Psoas muscle (tissue), 8 donors: ENCODE results near the gene TJAP1. TPM values are rescaled to one million over a fixed set of nuclear protein-coding genes. Genes with fewer than 3 reads are reported as not detected.

ENCODE experiments used
- ATAC-seq, 4 donors: fragments of 200-7000 bp; cut with Tn5 transposase; one replicate each; pipeline ENCODE4 v1.9.1; 2020; ENCODE audit warnings: moderate library complexity in 3 of 4, mild to moderate bottlenecking in 2 of 4
- DNase-seq, 2 donors: peaks; one replicate each; pipeline ENCODE4 v3.0.0-alpha.2; 2020
- H3K27ac ChIP-seq: fragments of 200-600 bp; one replicate; pipeline ENCODE4 v1.8.0; 2022
- H3K27me3 ChIP-seq, 3 donors: fragments of 200-600 bp in 1 of 3; one replicate each; pipeline versions ENCODE4 v1.6.1 to v1.8.0; 2013 to 2022; ENCODE audit warnings: low read length in 2 of 3, mild to moderate bottlenecking in 2 of 3, moderate library complexity in 1 of 3; ENCODE audit not compliant: insufficient read depth in 3 of 3
- H3K36me3 ChIP-seq, 2 donors: fragments of 200-600 bp in 1 of 2; one replicate each; pipeline versions ENCODE4 v1.6.1 to v1.8.0; 2013 to 2022; ENCODE audit warnings: low read depth in 1 of 2, mild to moderate bottlenecking in 1 of 2, moderate library complexity in 1 of 2; ENCODE audit not compliant: insufficient read depth in 1 of 2
- H3K4me1 ChIP-seq: fragments of 200-600 bp; one replicate; pipeline ENCODE4 v1.8.0; 2022
- H3K4me3 ChIP-seq: fragments of 200-600 bp; one replicate; pipeline ENCODE4 v1.8.0; 2022; ENCODE audit warnings: mild to moderate bottlenecking
- H3K9me3 ChIP-seq: fragments of 200-600 bp; one replicate; pipeline ENCODE4 v1.8.0; 2022
- CTCF ChIP-seq: fragments of 200-600 bp; IDR thresholded peaks from one replicate; pipeline ENCODE4 v1.8.0; 2022; ENCODE audit warnings: antibody characterized with exemption
- WGBS, 3 donors: extraction: QIAGEN DNeasy Blood & Tissue Kit; methylation state at CpG; one replicate each; pipeline versions ENCODE4 v1.1.6 to v1.1.7; 2013; 5-methylcytosine and 5-hydroxymethylcytosine counted together
- intact Hi-C, 2 donors: fragments of 100-400 bp; cut with DNase I; formaldehyde crosslinking; loops; one replicate each; pipeline versions ENCODE4 v1.11.0 to v1.14.2; 2022
- polyA plus RNA-seq, 3 donors: library from polyadenylated mRNA; stranded (reverse); fragments of 200-250 nt; gene quantifications; one replicate each; pipeline ENCODE4 v1.2.3, GENCODE V29; 2013
- total RNA-seq, 4 donors: library from RNA; stranded (reverse); fragmentation: NEBNext Ultra II Directional in 2 of 4; extraction: Animal tissue kit (Norgen Biotek cat#: 25700) in 2 of 4; gene quantifications; one replicate each; pipeline versions ENCODE4 v1.2.1 to v1.2.4, GENCODE V29; 2021 to 2023
- donor health status: healthy with polysubstance abuse.
- donor health status: DM: no; HTN: no; CAD: no; lungs with moderate emphysema.
- donor health status: Bipolar disorder and iron deficiency.
- donor health status: healthy.
- donor health status: DM: yes; HTN: yes; CAD: no.
- donor health status: DM: no; HTN: no; CAD: no.
- donor health status: DM: no; HTN: no; CAD: no.
- donor health status: DM: yes; HTN: yes; CAD: no.

The TJAP1 gene
- total and polyA plus RNA-seq, 7 donors = 18.0 to 39.9 (median 35.2) TPM

- WGBS, 3 donors = 90 to 96% (median 91%) methylated on average over 8 of the region's 8 CpGs
- no peak for DNase-seq
- TF ChIP-seq CTCF = no peak
- Histone ChIP-seq H3K9me3 (no peaks in the 10 kb centered on the region), H3K27me3 (no peaks in the 10 kb centered on the region), H3K27ac (no peak overlapping the region), H3K4me3 (no peak overlapping the region), H3K36me3 (peaks cover 3 to 96% of the 10 kb centered on the region in 2 donors), H3K4me1 (no peaks in the 10 kb centered on the region)
- ATAC-seq = no peak
- intact Hi-C loops = no loop called here
Measured at GRCh38 chr6:43541774-43542471, 64.6 kb downstream of the TJAP1 start.

GRCh38 chr6:43544461-43544860, 67.1 kb downstream of the TJAP1 start:
- no peak for ATAC-seq
- no peak for DNase-seq
- 52 to 72% (median 54%) methylated on average over 4 of the region's 4 CpGs for WGBS, 3 donors
- Histone ChIP-seq H3K27ac (no peak overlapping the region), H3K36me3 (peaks cover 12 to 99% of the 10 kb centered on the region in 2 donors), H3K4me1 (no peaks in the 10 kb centered on the region), H3K9me3 (no peaks in the 10 kb centered on the region), H3K4me3 (no peak overlapping the region), H3K27me3 (no peaks in the 10 kb centered on the region)
- TF ChIP-seq CTCF = no peak
- intact Hi-C loops = no loop called here

GRCh38 chr6:43547222-43547621, 69.9 kb downstream of the TJAP1 start:
- 83 to 92% (median 86%) methylated on average over 3 of the region's 3 CpGs for WGBS, 3 donors
- Histone ChIP-seq H3K4me3 (no peak overlapping the region), H3K27me3 (no peaks in the 10 kb centered on the region), H3K4me1 (no peaks in the 10 kb centered on the region), H3K36me3 (peaks cover 26 to 100% of the 10 kb centered on the region in 2 donors), H3K27ac (no peak overlapping the region), H3K9me3 (no peaks in the 10 kb centered on the region)
- ATAC-seq (no peak), DNase-seq (no peak)
- TF ChIP-seq CTCF = no peak
- intact Hi-C loops = loop anchor here in 1 of 2 donors (2.0 kb wide), 1 partner anchor 40 kb away; no protein-coding TSS in a partner anchor

Other genes starting within 250 kb of the TJAP1 start
- 10 to 100 TPM; 20.7 to 61.9 (median 37.2) TPM for gene DNPH1, start 248.1 kb upstream of the TJAP1 start, total RNA-seq
- 10 to 100 TPM; 52.5 to 83.6 (median 55.9) TPM for gene DNPH1, start 248.1 kb upstream of the TJAP1 start, polyA plus RNA-seq
- not detected for gene TTBK1, start 234.1 kb upstream of the TJAP1 start, total RNA-seq
- under 1 TPM in 2 of 3 donors, not detected in 1; 0.01 to 0.03 TPM for gene TTBK1, start 234.1 kb upstream of the TJAP1 start, polyA plus RNA-seq
- not detected for gene SLC22A7, start 179.3 kb upstream of the TJAP1 start, total RNA-seq
- not detected for gene SLC22A7, start 179.3 kb upstream of the TJAP1 start, polyA plus RNA-seq
- gene CRIP3, start 168.7 kb upstream of the TJAP1 start, total RNA-seq = under 1 TPM in 1 of 4 donors, not detected in 3; 0.47 TPM
- under 1 TPM; 0.05 to 0.15 (median 0.09) TPM for gene CRIP3, start 168.7 kb upstream of the TJAP1 start, polyA plus RNA-seq
- 10 to 100 TPM in 1 of 4 donors, 1 to 10 TPM in 3; 7.7 to 14.3 (median 9.5) TPM for gene ZNF318, start 107.9 kb upstream of the TJAP1 start, total RNA-seq
- 10 to 100 TPM in 1 of 3 donors, 1 to 10 TPM in 2; 3.4 to 12.4 (median 4.5) TPM for gene ZNF318, start 107.9 kb upstream of the TJAP1 start, polyA plus RNA-seq
- 10 to 100 TPM in 2 of 4 donors, 1 to 10 TPM in 2; 7.8 to 11.0 (median 9.9) TPM for gene ABCC10, start 50.0 kb upstream of the TJAP1 start, total RNA-seq
- 1 to 10 TPM; 8.9 to 9.9 (median 8.9) TPM for gene ABCC10, start 50.0 kb upstream of the TJAP1 start, polyA plus RNA-seq
- under 1 TPM in 1 of 4 donors, not detected in 3; 0.56 TPM for gene DLK2, start 22.0 kb upstream of the TJAP1 start, total RNA-seq
- gene DLK2, start 22.0 kb upstream of the TJAP1 start, polyA plus RNA-seq = under 1 TPM; 0.04 to 0.90 (median 0.10) TPM
- under 1 TPM in 1 of 4 donors, not detected in 3; 0.20 TPM for gene LRRC73, start 32.8 kb downstream of the TJAP1 start, total RNA-seq
- under 1 TPM; 0.10 to 0.29 (median 0.26) TPM for gene LRRC73, start 32.8 kb downstream of the TJAP1 start, polyA plus RNA-seq
- gene YIPF3, start 39.4 kb downstream of the TJAP1 start, total RNA-seq = 10 to 100 TPM; 57.9 to 71.4 (median 63.0) TPM
- 10 to 100 TPM; 57.7 to 91.5 (median 71.8) TPM for gene YIPF3, start 39.4 kb downstream of the TJAP1 start, polyA plus RNA-seq
- 10 to 100 TPM; 17.5 to 27.8 (median 24.1) TPM for gene POLR1C, start 39.5 kb downstream of the TJAP1 start, total RNA-seq
- 10 to 100 TPM; 23.4 to 64.5 (median 43.2) TPM for gene POLR1C, start 39.5 kb downstream of the TJAP1 start, polyA plus RNA-seq
- gene XPO5, start 98.5 kb downstream of the TJAP1 start, total RNA-seq = 10 to 100 TPM; 17.5 to 40.1 (median 20.1) TPM
- gene XPO5, start 98.5 kb downstream of the TJAP1 start, polyA plus RNA-seq = 10 to 100 TPM; 12.3 to 21.7 (median 12.8) TPM
- 1 to 10 TPM; 3.6 to 6.4 (median 5.5) TPM for gene POLH, start 98.6 kb downstream of the TJAP1 start, total RNA-seq
- gene POLH, start 98.6 kb downstream of the TJAP1 start, polyA plus RNA-seq = 1 to 10 TPM; 1.7 to 6.8 (median 1.9) TPM
- 10 to 100 TPM; 32.8 to 43.8 (median 35.2) TPM for gene GTPBP2, start 151.7 kb downstream of the TJAP1 start, total RNA-seq
- 10 to 100 TPM; 27.8 to 69.6 (median 33.9) TPM for gene GTPBP2, start 151.7 kb downstream of the TJAP1 start, polyA plus RNA-seq
- gene MAD2L1BP, start 158.3 kb downstream of the TJAP1 start, total RNA-seq = 10 to 100 TPM; 17.0 to 36.6 (median 26.1) TPM
- 10 to 100 TPM; 30.5 to 43.1 (median 31.6) TPM for gene MAD2L1BP, start 158.3 kb downstream of the TJAP1 start, polyA plus RNA-seq
- gene RSPH9, start 167.5 kb downstream of the TJAP1 start, total RNA-seq = under 1 TPM in 1 of 4 donors, not detected in 3; 0.11 TPM
- under 1 TPM; 0.36 to 0.59 (median 0.51) TPM for gene RSPH9, start 167.5 kb downstream of the TJAP1 start, polyA plus RNA-seq
- 100 to 1,000 TPM in 2 of 4 donors, 10 to 100 TPM in 2; 64.1 to 152 (median 103) TPM for gene MRPS18A, start 210.2 kb downstream of the TJAP1 start, total RNA-seq
- 100 to 1,000 TPM; 106 to 151 (median 148) TPM for gene MRPS18A, start 210.2 kb downstream of the TJAP1 start, polyA plus RNA-seq